Endothelial cell of umbilical vein (primary cell): ENCODE data around the gene SFSWAP. TPM values are rescaled to one million over a fixed set of nuclear protein-coding genes. Genes with fewer than 3 reads are reported as not detected.

Experiments used
- BruUV-seq: library from RNA; stranded (reverse); fragments of 400-500 nt; replicated peaks from 2 replicates; lab custom pipeline; 2021; lab: Mats Ljungman, UMichigan
- CTCF ChIA-PET: fragments of 300-600, 350-600 bp; sonication (Branson Sonifier 250); formaldehyde crosslinking; loops from one replicate; lab custom pipeline; 2021; ENCODE audit warnings: antibody characterized with exemption, inconsistent platforms; lab: Charles Lee
- POLR2A ChIA-PET: fragments of 300-600, 350-600 bp; sonication (Branson Sonifier 250); formaldehyde crosslinking; loops from one replicate; lab custom pipeline; 2021; ENCODE audit warnings: antibody characterized with exemption, inconsistent platforms; lab: Charles Lee
- DNase-seq: peaks from one replicate; pipeline ENCODE4 v3.0.0-alpha.2; 2011; ENCODE audit warnings: low read depth, low spot score
- FAIRE-seq: peaks from 2 replicates; lab custom pipeline; 2011; peaks lifted over from hg19 to GRCh38; lab: Jason Lieb, UNC
- H2AFZ ChIP-seq: 2 replicates; pipeline ENCODE4 v1.6.0; 2012; ENCODE audit warnings: low read depth, low read length, control low read depth, inconsistent platforms
- H3K27ac ChIP-seq: 2 replicates; pipeline ENCODE4 v1.5.1; 2011; ENCODE audit warnings: low read depth, mild to moderate bottlenecking, control low read depth, low read length, moderate library complexity; ENCODE audit not compliant: insufficient read depth
- H3K27me3 ChIP-seq, 2 experiments: 2 replicates each; pipeline versions ENCODE4 v1.6.0 to v1.6.1; 2011; ENCODE audit warnings: low read length in 2 of 2, mixed read lengths in 1 of 2; ENCODE audit not compliant: control insufficient read depth in 2 of 2, insufficient read depth in 2 of 2
- H3K36me3 ChIP-seq, 2 experiments: 2 replicates in 1 of 2; 3 replicates in 1 of 2; pipeline ENCODE4 v1.5.1; 2011; ENCODE audit warnings: low read length in 2 of 2, mild to moderate bottlenecking in 1 of 2, moderate library complexity in 1 of 2; ENCODE audit not compliant: control insufficient read depth in 2 of 2, insufficient read depth in 2 of 2; ENCODE audit errors: extremely low read depth in 1 of 2
- H3K4me1 ChIP-seq: 3 replicates; pipeline ENCODE4 v1.5.1; 2011; ENCODE audit warnings: mild to moderate bottlenecking, low read length; ENCODE audit not compliant: control insufficient read depth, insufficient read depth; ENCODE audit errors: extremely low read depth
- H3K4me2 ChIP-seq: 2 replicates; pipeline ENCODE4 v1.6.1; 2011; ENCODE audit warnings: low read length, control low read depth, mixed read lengths; ENCODE audit not compliant: insufficient read depth
- H3K4me3 ChIP-seq, 3 experiments: fragments of 200-600 bp in 1 of 3; sonication (generic), shearing (Covaris generic) in 1 of 3; replicated peaks in 1 of 3; 2 replicates each; pipeline ENCODE4 v1.5.1; 2011 to 2016; ENCODE audit warnings: control low read depth in 3 of 3, low read length in 3 of 3, mild to moderate bottlenecking in 2 of 3, inconsistent platforms in 1 of 3, low read depth in 1 of 3, moderate library complexity in 1 of 3; ENCODE audit not compliant: insufficient read depth in 1 of 3
- H3K79me2 ChIP-seq: 2 replicates; pipeline ENCODE4 v1.6.0; 2012; ENCODE audit warnings: low read length, inconsistent platforms; ENCODE audit not compliant: control insufficient read depth, insufficient read depth
- H3K9ac ChIP-seq: replicated peaks from 2 replicates; pipeline ENCODE3; 2011; ENCODE audit warnings: low read length, control low read depth; ENCODE audit not compliant: insufficient read depth; ENCODE audit errors: extremely low read depth
- H3K9me1 ChIP-seq: replicated peaks from 3 replicates; pipeline ENCODE4 v1.6.0; 2011; ENCODE audit warnings: mild to moderate bottlenecking, low read length; ENCODE audit not compliant: control insufficient read depth, insufficient read depth; ENCODE audit errors: extremely low read depth
- H3K9me3 ChIP-seq: replicated peaks from 2 replicates; pipeline ENCODE4 v1.5.1; 2012; ENCODE audit warnings: low read length, inconsistent platforms; ENCODE audit not compliant: control insufficient read depth, insufficient read depth
- H4K20me1 ChIP-seq: replicated peaks from 2 replicates; pipeline ENCODE3; 2011; ENCODE audit warnings: mild to moderate bottlenecking, low read length; ENCODE audit not compliant: control insufficient read depth, insufficient read depth; ENCODE audit errors: extremely low read depth
- CTCF ChIP-seq, 2 donors: IDR thresholded peaks; 1 replicate in 1 of 2; 2 replicates in 1 of 2; pipeline ENCODE4 v1.5.1; 2011; ENCODE audit warnings: low read length in 2 of 2, mild to moderate bottlenecking in 2 of 2, moderate library complexity in 2 of 2, control low read depth in 1 of 2, inconsistent platforms in 1 of 2, low read depth in 1 of 2; ENCODE audit not compliant: insufficient read depth in 1 of 2; ENCODE audit errors: extremely low read depth in 1 of 2
- EZH2 ChIP-seq: IDR thresholded peaks from 2 replicates; pipeline ENCODE4 v1.6.1; 2012; ENCODE audit warnings: borderline replicate concordance, low read depth, mild to moderate bottlenecking, moderate library complexity, low read length, inconsistent platforms; ENCODE audit not compliant: severe bottlenecking
- FOS ChIP-seq: IDR thresholded peaks from 2 replicates; pipeline ENCODE4 v1.6.1; 2011; ENCODE audit warnings: mild to moderate bottlenecking, low read length, moderate library complexity, borderline replicate concordance; ENCODE audit not compliant: insufficient read depth
- GATA2 ChIP-seq: IDR thresholded peaks from 2 replicates; pipeline ENCODE4 v1.7.0; 2011; ENCODE audit warnings: low read depth, mild to moderate bottlenecking, moderate library complexity, mixed read lengths, low read length; ENCODE audit not compliant: insufficient read length, insufficient read depth
- JUN ChIP-seq: IDR thresholded peaks from 2 replicates; pipeline ENCODE4 v1.6.1; 2011; ENCODE audit warnings: borderline replicate concordance, low read depth; ENCODE audit not compliant: insufficient read length, insufficient read depth
- MYC ChIP-seq: IDR thresholded peaks from one replicate; pipeline ENCODE4 v1.6.1; 2011; ENCODE audit warnings: mild to moderate bottlenecking, low read depth, low read length
- POLR2A ChIP-seq: IDR thresholded peaks from 2 replicates; pipeline ENCODE4 v1.6.1; 2012; ENCODE audit warnings: low read depth, mild to moderate bottlenecking, control low read depth, low read length
- POLR2AphosphoS5 ChIP-seq: IDR thresholded peaks from 2 replicates; pipeline ENCODE4 v1.6.1; 2012; ENCODE audit warnings: low read depth, mild to moderate bottlenecking, control low read depth, low read length, moderate library complexity; ENCODE audit not compliant: insufficient read depth
- dilution Hi-C: fragments of 300-500 bp; cut with MboI; formaldehyde crosslinking; loops from one replicate; pipeline ENCODE4 v1.15.0; 2019; ENCODE audit warnings: low sequenced_read_pairs; ENCODE audit not compliant: extremely low pct_ligation_motif_present
- intact Hi-C: fragments of 100-400 bp; cut with micrococcal nuclease; formaldehyde crosslinking; loops from one replicate; pipeline ENCODE4 v1.10.0; 2022
- polyA plus RNA-seq, 4 experiments: library from polyadenylated mRNA; depleted of rRNA in 3 of 4; stranded (reverse) in 3 of 4; unstranded in 1 of 4; fragments of >200 nt; gene quantifications; 2 replicates each; pipeline versions ENCODE4 v1.2.1 to v1.2.3, GENCODE V29; 2011 to 2012; ENCODE audit warnings: missing spikeins in 1 of 4
- total RNA-seq: library from RNA; stranded (reverse); gene quantifications from 2 replicates; pipeline ENCODE4 v1.2.3, GENCODE V29; 2021
- TF ChIP-seq, protein P1 (sequence below): IDR thresholded peaks from 2 replicates; pipeline ENCODE4 v1.6.1; 2011; ENCODE audit not compliant: insufficient read depth, insufficient read length

The SFSWAP gene
- total and polyA plus RNA-seq, 2 donors (not counting 3 experiments of a cell fraction or from before 2014, with no cell fraction given) = 38.1 to 53.3 TPM

GRCh38 chr12:131728720-131729119 lies 17.8 kb downstream of the SFSWAP start:
- TF ChIP-seq, protein P1, sequence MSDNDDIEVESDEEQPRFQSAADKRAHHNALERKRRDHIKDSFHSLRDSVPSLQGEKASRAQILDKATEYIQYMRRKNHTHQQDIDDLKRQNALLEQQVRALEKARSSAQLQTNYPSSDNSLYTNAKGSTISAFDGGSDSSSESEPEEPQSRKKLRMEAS = no peak
- no peak for TF ChIP-seq MYC
- TF ChIP-seq EZH2 = no peak
- TF ChIP-seq POLR2A = no peak
- TF ChIP-seq CTCF (IDR thresholded peaks at IDR 0.05; ENCODE audit: extremely low read depth in 1 of 2, insufficient read depth in 1 of 2, low read depth in 1 of 2, low read length in 2 of 2) = no peak
- TF ChIP-seq JUN = no peak
- no peak for TF ChIP-seq GATA2
- no peak for TF ChIP-seq POLR2AphosphoS5
- no peak for TF ChIP-seq FOS
- DNase-seq (no peak), FAIRE-seq (no peak)
- Histone ChIP-seq H3K9me3 (no peaks in the 10 kb centered on the region), H3K4me3 (no peak overlapping the region), H4K20me1 (no peaks in the 10 kb centered on the region), H3K27me3 (no peaks in the 10 kb centered on the region), H3K79me2 (peaks cover 5% of the 10 kb centered on the region), H3K36me3 (peaks cover 23 to 62% of the 10 kb centered on the region in 2 experiments), H3K4me1 (no peaks in the 10 kb centered on the region), H2AFZ (no peak overlapping the region), H3K9me1 (no peaks in the 10 kb centered on the region), H3K4me2 (no peak overlapping the region), H3K9ac (no peak overlapping the region), H3K27ac (no peak overlapping the region)
- dilution Hi-C loops = no loop called here
- POLR2A ChIA-PET = no interaction called here
- no TSS peak for BruUV-seq
- intact Hi-C loops = no loop called here
- CTCF ChIA-PET = no interaction called here
